Measurements from ENCODE around the gene DNAH14. TPM values are rescaled to one million over a fixed set of nuclear protein-coding genes. Genes with fewer than 3 reads are reported as not detected.

DNAH14 gene
- total RNA-seq, 6 donors from 2014 or later, result 2.1 to 26.5 (median 12.9) TPM

DNA sequence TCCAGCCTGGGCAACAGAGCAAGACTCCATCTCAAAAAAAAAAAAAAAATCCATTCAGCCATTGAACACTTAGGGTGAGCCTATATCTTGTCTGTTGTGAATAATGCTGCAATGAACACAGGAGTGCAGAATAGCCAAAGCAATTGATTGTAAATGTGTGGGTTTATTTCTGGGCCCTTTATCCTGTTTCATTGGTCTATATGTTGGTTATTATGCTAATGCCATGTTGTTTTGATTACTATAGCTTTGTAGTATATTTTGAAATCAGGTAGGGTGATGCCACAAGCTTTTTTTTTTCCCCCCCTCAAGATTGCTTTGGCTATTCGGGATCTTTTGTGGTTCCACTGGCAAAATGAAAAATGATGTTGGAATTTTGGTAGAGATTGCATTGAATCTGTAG lies 330.8 kb downstream of the DNAH14 start:
- Histone ChIP-seq H3K9me3 (peaks cover 0 to 5% (median 0%) of the 10 kb centered on the region in 4 donors), H3K27ac (no peak overlapping the region), H3K27me3 (no peaks in the 10 kb centered on the region), H3K36me3 (no peaks in the 10 kb centered on the region), H3K4me1 (no peaks in the 10 kb centered on the region), H3K4me3 (no peak overlapping the region)
- no peak for ATAC-seq (ENCODE audit: low FRiP score in 2 of 2)
- WGBS, 2 donors, result 82 to 85% methylated on average over 1 of the region's 1 CpG
- TF ChIP-seq CTCF (IDR thresholded peaks at IDR 0.05), result no peak
- no peak for TF ChIP-seq POLR2AphosphoS5 (IDR thresholded peaks at IDR 0.05)
- TF ChIP-seq EP300 (IDR thresholded peaks at IDR 0.05), result no peak
- TF ChIP-seq POLR2A (IDR thresholded peaks at IDR 0.05), result no peak
- DNase-seq, result no peak

DNA sequence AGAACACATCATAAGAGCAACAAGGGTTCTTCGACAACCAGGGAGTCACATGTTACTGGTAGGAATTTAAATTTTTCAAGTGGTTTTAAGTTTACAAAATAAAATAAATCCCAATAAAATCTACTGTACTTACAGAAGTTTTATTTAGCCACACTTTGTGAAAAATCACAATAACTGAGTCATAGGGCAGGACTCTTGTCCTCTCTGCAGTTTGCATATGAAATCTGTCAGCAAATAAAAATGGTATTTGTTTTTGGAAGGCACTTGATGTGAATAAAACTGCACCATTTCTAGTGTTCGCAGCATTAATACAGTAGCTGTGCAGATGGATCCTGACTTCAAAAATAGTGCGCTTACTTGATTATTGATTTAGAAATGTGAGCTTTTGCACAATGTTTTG lies 348.0 kb downstream of the DNAH14 start:
- WGBS, 2 donors, result 89 to 92% methylated on average over 3 of the region's 3 CpGs
- ATAC-seq (ENCODE audit: low FRiP score in 2 of 2) (no peak), DNase-seq (no peak)
- TF ChIP-seq POLR2A (IDR thresholded peaks at IDR 0.05), result no peak
- no peak for TF ChIP-seq EP300 (IDR thresholded peaks at IDR 0.05)
- TF ChIP-seq CTCF (IDR thresholded peaks at IDR 0.05), result no peak
- no peak for TF ChIP-seq POLR2AphosphoS5 (IDR thresholded peaks at IDR 0.05)
- H3K27me3 ChIP-seq, result no peaks in the 10 kb centered on the region
- peaks cover 0 to 14% (median 5%) of the 10 kb centered on the region in 4 donors for H3K9me3 ChIP-seq
- no peaks in the 10 kb centered on the region for H3K36me3 ChIP-seq
- H3K4me3 ChIP-seq, result no peak overlapping the region
- H3K4me1 ChIP-seq, result no peaks in the 10 kb centered on the region
- H3K27ac ChIP-seq, result no peak overlapping the region

GRCh38 chr1:225280563-225280962 lies 351.1 kb downstream of the DNAH14 start:
- no peaks in the 10 kb centered on the region for H3K36me3 ChIP-seq
- no peak for TF ChIP-seq POLR2A (IDR thresholded peaks at IDR 0.05)
- no peak for TF ChIP-seq CTCF (IDR thresholded peaks at IDR 0.05)
- no peak for TF ChIP-seq EP300 (IDR thresholded peaks at IDR 0.05)
- no peak for TF ChIP-seq POLR2AphosphoS5 (IDR thresholded peaks at IDR 0.05)
- DNase-seq, result no peak

GRCh38 chr1:225290244-225290643 lies 360.8 kb downstream of the DNAH14 start:
- no peaks in the 10 kb centered on the region for H3K27me3 ChIP-seq
- peaks cover 4 to 14% (median 10%) of the 10 kb centered on the region in 4 donors for H3K9me3 ChIP-seq
- no peak for TF ChIP-seq EP300 (IDR thresholded peaks at IDR 0.05)
- no peak for TF ChIP-seq POLR2AphosphoS5 (IDR thresholded peaks at IDR 0.05)
- no peak for TF ChIP-seq POLR2A (IDR thresholded peaks at IDR 0.05)
- TF ChIP-seq CTCF (IDR thresholded peaks at IDR 0.05), result no peak
- ATAC-seq (ENCODE audit: low FRiP score in 2 of 2), result no peak
- no peak for DNase-seq
- no peak overlapping the region for H3K4me3 ChIP-seq
- H3K4me1 ChIP-seq, result no peaks in the 10 kb centered on the region
- WGBS, 2 donors, result 93 to 97% methylated on average over 1 of the region's 1 CpG
- H3K36me3 ChIP-seq, result no peaks in the 10 kb centered on the region
- no peak overlapping the region for H3K27ac ChIP-seq

More at GRCh38 chr1:225280563-225280962, 351.1 kb downstream of the DNAH14 start:
- Histone ChIP-seq H3K27ac (no peak overlapping the region), H3K4me3 (no peak overlapping the region), H3K27me3 (no peaks in the 10 kb centered on the region), H3K4me1 (no peaks in the 10 kb centered on the region), H3K9me3 (peaks cover 0 to 14% (median 5%) of the 10 kb centered on the region in 4 donors)
- ATAC-seq (ENCODE audit: low FRiP score in 2 of 2), result no peak

DNA sequence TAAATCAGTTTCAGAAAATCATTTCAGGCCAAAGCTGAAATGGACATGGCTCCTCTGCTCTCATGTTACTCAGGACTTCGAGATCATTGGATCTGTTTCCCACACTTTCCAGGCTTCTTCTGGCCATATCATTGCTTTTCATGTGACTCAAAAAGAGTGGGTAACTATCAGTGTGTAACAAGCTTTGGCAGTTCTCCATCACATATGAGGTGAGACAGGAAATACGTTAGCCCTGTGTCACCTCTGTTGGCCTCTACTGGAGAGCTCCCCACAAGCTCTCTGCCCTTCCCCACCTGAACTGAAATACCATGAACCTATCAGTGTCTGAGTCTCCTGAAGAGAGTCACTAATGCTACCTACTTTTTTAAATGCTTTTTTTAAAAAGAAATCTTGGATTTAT lies 370.1 kb downstream of the DNAH14 start:
- H3K27ac ChIP-seq, result no peak overlapping the region
- H3K27me3 ChIP-seq, result no peaks in the 10 kb centered on the region
- 62 to 64% methylated on average over 2 of the region's 2 CpGs for WGBS, 2 donors
- TF ChIP-seq CTCF (IDR thresholded peaks at IDR 0.05) (no peak), EP300 (IDR thresholded peaks at IDR 0.05) (no peak), POLR2A (IDR thresholded peaks at IDR 0.05) (no peak), POLR2AphosphoS5 (IDR thresholded peaks at IDR 0.05) (no peak)
- peaks cover 0 to 4% (median 1%) of the 10 kb centered on the region in 4 donors for H3K9me3 ChIP-seq
- no peak overlapping the region for H3K4me3 ChIP-seq
- no peaks in the 10 kb centered on the region for H3K36me3 ChIP-seq
- H3K4me1 ChIP-seq, result no peaks in the 10 kb centered on the region
- DNase-seq, result no peak
- no peak for ATAC-seq (ENCODE audit: low FRiP score in 2 of 2)
